Posterior vena cava (tissue), 2 donors: ENCODE measurements around the gene GEMIN5. TPM values are rescaled to one million over a fixed set of nuclear protein-coding genes. Genes with fewer than 3 reads are reported as not detected.
"Not testable (repeated sequence)": the region's sequence is repeated elsewhere in the genome, so short reads cannot be mapped to it uniquely, and the experiment has no call there.

Experiments
- DNase-seq: peaks from one replicate; pipeline ENCODE4 v3.0.0-alpha.2; 2020; ENCODE audit warnings: low spot score
- intact Hi-C, 2 donors: fragments of 100-400 bp; cut with DNase I; formaldehyde crosslinking; loops; one replicate each; pipeline versions ENCODE4 v1.14.1 to v1.14.2; 2022 to 2023
- total RNA-seq, 2 donors: library from RNA; stranded (reverse); fragmentation: NEBNext Ultra II Directional; extraction: Animal tissue kit (Norgen Biotek cat#: 25700); gene quantifications; one replicate each; pipeline ENCODE4 v1.2.1, GENCODE V29; 2021
- donor health status: DM: yes; HTN: yes; CAD: no.
- donor health status: DM: yes; HTN: yes; CAD: no.

Gene GEMIN5
- total RNA-seq, 2 donors from 2014 or later, result 13.4 to 14.2 TPM

- intact Hi-C loops, result no loop called here
- DNase-seq, result no peak
Observed at GRCh38 chr5:154945695-154946301, 7.8 kb upstream of the GEMIN5 start.

- DNase-seq, result no peak
- intact Hi-C loops, result no loop called here
Observed at GRCh38 chr5:154944716-154945115, 6.7 kb upstream of the GEMIN5 start.

- intact Hi-C loops, result no loop called here
- DNase-seq, result no peak
Observed at GRCh38 chr5:154943527-154943926, 5.5 kb upstream of the GEMIN5 start.

GRCh38 chr5:154940772-154941620 lies 3.0 kb upstream of the GEMIN5 start, which contains the start of gene MRPL22:
Gene MRPL22, plus strand, starts transcription at chr5:154941073. Its CDS starts 38 bp downstream, at chr5:154941111.
- intact Hi-C loops, result no loop called here
- DNase-seq, result peak; percentile 97

GRCh38 chr5:154940375-154940771 lies 2.4 kb upstream of the GEMIN5 start:
- intact Hi-C loops, result no loop called here

GRCh38 chr5:154939387-154939786 lies 1.4 kb upstream of the GEMIN5 start:
- DNase-seq, intact Hi-C loops: not testable (repeated sequence)

More at GRCh38 chr5:154940375-154940771, 2.4 kb upstream of the GEMIN5 start:
- no peak for DNase-seq

- DNase-seq, result no peak
- intact Hi-C loops, result no loop called here
Observed at GRCh38 chr5:154937186-154937717, 759 bp downstream of the GEMIN5 start.

GRCh38 chr5:154934881-154935280 lies 3.1 kb downstream of the GEMIN5 start:
- DNase-seq, result no peak
- intact Hi-C loops, result no loop called here

GRCh38 chr5:154933537-154933936 lies 4.5 kb downstream of the GEMIN5 start:
- intact Hi-C loops, result no loop called here
- DNase-seq, result no peak

- intact Hi-C loops, result no loop called here
- no peak for DNase-seq
Observed at GRCh38 chr5:154923441-154924430, 14.3 kb downstream of the GEMIN5 start.

GRCh38 chr5:154917757-154918156 lies 20.3 kb downstream of the GEMIN5 start:
- DNase-seq, result no peak
- intact Hi-C loops, result no loop called here

GRCh38 chr5:154916874-154917273 lies 21.1 kb downstream of the GEMIN5 start:
- intact Hi-C loops, result no loop called here
- DNase-seq, result no peak

GRCh38 chr5:154905601-154906000 lies 32.4 kb downstream of the GEMIN5 start:
- DNase-seq, intact Hi-C loops: not testable (repeated sequence)

GRCh38 chr5:154901913-154902312 lies 36.1 kb downstream of the GEMIN5 start:
- no peak for DNase-seq
- intact Hi-C loops, result no loop called here

GRCh38 chr5:154901276-154901675 lies 36.7 kb downstream of the GEMIN5 start:
- intact Hi-C loops, result no loop called here

GRCh38 chr5:154900066-154900465 lies 37.9 kb downstream of the GEMIN5 start:
- no peak for DNase-seq
- intact Hi-C loops, result no loop called here

More at GRCh38 chr5:154901276-154901675, 36.7 kb downstream of the GEMIN5 start:
- DNase-seq, result no peak

- DNase-seq, result no peak
- intact Hi-C loops, result no loop called here
Observed at GRCh38 chr5:154899151-154899816, 38.7 kb downstream of the GEMIN5 start.

GRCh38 chr5:154898210-154898609 lies 39.8 kb downstream of the GEMIN5 start:
- intact Hi-C loops, result no loop called here
- DNase-seq, result peak; percentile 89
